Ureter (tissue), 1 donor: ENCODE data around the gene ANKRD12. TPM values are rescaled to one million over a fixed set of nuclear protein-coding genes. Genes with fewer than 3 reads are reported as not detected.
"Not testable (repeated sequence)": the region's sequence is repeated elsewhere in the genome, so short reads cannot be mapped to it uniquely, and the experiment has no call there.

Experiments used
- DNase-seq: peaks from one replicate; pipeline ENCODE4 v3.0.0-alpha.2; 2020; ENCODE audit warnings: low spot score
- total RNA-seq: library from RNA; stranded (reverse); gene quantifications from one replicate; pipeline ENCODE4 v1.2.4, GENCODE V29; 2023
- donor health status: DM: yes; HTN: yes; CAD: no.

Gene ANKRD12
- 91.7 TPM for total RNA-seq

DNA sequence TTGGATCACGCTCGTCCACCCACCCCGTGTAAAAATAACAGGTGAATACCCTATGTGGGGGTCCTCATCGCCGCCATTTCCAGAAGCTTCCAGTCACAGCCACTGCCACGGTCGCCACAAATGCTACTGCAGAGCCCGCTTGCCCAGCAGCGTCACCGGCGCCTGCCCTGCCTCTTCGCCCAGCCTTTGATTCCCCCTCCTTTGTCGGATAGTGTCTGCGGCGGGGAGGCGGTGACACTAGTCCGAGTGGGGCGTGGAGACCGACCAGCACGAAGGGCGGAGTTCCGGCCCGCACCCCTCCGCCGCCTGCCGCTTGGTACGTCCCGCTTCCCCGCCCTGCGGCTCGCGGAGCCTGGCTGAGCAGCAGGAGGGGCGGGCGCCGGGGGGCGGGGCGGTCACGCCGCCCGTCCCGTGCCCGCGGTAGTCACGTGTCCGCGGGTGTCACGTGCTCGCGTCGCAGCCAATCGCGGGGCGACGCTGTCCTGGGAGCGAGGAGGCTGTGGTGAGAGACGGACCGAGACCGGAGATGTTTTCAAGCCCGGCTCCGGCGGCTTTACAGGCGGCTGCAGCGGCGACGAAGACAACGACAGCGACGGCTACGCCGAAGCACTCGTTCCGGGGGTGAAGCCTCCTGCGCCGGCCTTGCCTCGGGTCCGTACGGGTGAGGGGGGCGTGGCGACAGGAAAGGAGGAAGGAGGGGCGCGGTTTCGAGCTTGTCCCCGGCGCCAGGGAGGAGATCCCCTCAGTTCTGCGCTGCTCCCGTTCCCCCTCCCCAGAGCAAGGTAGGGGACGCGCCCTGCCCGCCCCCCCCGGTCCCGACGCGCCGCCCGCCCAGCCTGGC is at the start of gene ANKRD12:
Gene ANKRD12 (plus strand): TSS at position 467 of the 841 bp plus-strand sequence. CDS start 45,652 bp downstream, outside the sequence.
- peak; percentile 97 for DNase-seq

DNA sequence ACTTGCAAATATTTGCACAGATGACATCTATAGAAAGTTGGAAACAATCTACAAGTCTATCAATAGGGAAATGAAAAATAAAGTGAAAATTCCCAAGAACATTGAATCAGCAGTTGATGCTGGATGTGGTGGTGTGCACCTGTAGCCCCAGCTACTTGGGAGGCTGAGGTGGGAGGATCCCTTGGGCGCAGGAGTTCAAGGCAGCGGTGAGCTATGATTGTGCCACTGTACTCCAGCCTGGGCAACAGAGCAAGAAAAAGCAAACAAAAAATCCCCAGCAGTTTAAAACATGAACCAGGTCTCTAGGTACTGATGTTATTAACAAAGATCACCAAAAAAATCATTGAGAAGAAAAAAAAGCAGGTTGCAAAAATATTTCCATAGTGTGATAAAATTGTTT is 49.4 kb upstream of the ANKRD12 start:
- DNase-seq: no peak

DNA sequence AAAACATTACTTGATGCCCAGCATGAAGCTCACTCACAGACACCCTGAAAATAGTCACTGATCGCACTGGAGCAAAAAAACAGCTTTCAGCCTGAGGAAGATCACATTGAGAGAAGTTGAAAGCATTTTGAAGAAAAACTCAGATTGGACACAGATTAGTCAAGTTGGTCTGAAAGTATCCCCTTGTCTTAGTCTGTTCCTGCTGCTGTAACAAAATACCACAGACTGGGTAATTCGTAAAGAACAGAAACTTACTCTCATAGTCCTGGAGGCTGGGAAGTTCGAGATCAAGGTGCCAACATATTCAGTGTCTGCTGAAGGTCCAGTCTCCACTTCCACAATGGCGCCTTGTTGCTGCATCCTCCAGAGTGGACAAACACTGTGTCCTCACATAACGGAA is 48.3 kb upstream of the ANKRD12 start:
- no peak for DNase-seq

DNA sequence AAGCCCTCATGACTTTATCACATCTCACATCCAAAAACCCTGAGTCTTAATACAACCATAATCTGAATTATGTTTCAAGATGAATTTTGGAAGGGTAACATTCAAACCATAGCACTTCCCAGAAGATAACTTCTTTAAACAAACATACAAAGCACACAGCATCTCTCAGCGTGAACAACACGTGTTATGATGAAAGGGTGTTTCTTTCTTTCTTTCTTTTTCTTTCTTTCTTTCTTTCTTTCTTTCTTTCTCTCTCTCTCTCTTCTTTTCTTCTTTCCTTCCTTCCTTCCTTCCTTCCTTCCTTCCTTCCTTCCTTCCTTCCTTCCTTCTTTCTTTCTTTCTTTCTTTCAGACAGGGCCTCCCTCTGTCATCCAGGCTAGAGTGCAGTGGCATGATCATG is 47.9 kb upstream of the ANKRD12 start:
- DNase-seq: not testable (repeated sequence)

DNA sequence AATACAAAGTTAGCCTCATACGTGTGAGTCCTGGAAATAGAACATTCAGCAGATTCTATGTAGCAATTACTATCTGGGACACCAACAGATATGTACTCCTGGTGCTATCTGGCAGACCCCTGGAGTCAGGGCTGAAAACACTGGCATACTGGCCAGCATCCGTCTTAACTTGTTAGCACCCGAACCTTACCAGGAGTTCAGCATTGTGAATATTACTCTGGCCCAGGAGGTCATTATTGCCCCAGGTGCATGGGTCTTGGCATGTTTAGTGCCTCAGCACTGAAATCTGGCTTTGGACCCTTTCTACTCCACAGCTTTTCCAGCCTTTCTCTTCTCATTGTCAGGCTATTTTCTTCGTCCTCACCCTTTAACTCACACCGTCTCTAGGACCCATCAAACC is 46.0 kb upstream of the ANKRD12 start:
- no peak for DNase-seq

DNA sequence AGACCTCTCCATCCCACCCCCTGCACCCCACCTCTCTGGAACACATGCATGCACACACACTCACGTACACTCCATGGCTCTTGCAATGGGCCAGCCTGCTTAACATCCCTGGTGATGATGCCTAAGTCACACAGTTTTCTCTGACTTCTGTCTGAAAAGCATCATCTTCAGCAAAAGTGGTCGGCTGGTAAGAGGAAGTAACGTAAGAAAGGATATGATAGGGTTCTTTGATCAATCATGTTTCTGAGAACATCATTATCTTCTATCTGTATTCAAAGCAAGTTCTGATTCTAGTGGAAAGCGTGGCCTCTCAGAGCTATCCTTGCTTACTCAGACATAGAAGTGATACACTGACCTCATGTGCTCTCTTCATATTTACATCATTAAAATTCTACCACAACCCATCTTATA is 45.5 kb upstream of the ANKRD12 start:
- no peak for DNase-seq

DNA sequence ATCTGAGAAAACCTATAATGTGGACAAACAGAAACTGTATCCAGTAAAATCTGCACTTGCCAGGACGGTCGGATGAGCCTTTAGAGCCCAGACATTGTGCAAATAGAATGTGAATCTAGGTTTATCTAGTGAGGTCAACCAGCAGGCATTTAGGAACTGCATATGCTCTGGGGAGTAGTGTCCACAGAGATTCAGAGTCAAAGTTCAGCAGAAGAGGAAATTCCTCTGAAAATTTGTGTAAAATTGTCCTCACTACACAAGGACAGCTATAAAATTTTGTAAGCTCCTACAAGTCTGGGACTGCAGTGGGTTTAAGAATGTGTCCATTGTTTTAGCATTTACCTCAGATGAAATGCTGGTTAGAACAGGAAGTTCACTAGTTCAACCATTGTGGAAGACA is 43.9 kb upstream of the ANKRD12 start:
- DNase-seq: no peak

DNA sequence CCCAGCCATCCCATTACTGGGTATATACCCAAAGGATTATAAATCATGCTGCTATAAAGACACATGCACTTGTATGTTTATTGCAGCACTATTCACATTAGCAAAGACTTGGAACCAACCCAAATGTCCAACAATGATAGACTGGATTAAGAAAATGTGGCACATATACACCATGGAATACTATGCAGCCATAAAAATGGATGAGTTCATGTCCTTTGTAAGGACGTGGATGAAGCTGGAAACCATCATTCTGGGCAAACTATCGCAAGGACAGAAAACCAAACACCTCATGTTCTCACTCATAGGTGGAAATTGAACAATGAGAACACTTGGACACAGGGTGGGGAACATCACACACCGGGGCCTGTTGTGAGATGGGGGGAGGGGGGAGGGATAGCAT is 43.5 kb upstream of the ANKRD12 start:
- DNase-seq: not testable (repeated sequence)

DNA sequence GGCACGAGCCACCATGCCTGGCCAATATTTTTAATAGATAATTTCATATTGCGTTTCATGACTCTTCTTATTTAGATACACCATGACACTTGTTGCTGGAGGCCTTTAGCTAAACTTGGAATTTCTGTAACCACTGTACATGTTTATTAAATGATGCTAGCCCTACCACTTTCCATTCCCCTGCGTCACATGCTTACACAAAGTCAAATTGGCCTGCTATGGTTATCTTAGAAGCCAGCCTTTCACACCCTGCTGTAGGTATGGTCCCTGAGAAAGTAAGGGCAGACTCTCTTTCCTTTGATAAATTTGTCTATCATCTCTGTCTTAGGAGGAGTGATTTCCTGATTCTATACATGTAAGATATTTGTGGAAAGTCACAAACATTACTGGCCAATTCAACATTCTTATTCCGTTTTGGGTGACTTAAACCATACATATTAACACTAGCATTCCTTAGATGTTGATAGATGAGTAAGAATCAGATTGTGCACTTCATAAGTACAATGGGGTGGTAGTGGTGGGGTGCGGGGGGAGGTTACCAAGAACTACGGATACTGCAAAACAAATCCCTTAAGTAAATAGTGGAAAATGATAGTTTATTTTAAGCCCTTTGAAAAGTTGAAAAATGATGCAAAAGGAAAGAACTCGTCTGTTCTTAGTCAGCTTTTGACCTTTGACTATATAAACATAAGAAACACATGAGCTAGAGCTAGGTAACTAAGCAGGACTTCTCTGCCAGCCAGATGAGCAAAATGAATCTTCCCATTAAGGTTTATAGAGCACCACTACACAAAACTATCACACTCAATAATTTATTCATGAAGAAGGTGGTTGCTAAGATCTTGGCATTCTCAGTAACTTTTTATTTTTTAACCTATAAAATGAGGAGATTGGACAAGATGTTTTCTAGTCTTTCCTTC is 42.0 kb upstream of the ANKRD12 start:
- DNase-seq: no peak

DNA sequence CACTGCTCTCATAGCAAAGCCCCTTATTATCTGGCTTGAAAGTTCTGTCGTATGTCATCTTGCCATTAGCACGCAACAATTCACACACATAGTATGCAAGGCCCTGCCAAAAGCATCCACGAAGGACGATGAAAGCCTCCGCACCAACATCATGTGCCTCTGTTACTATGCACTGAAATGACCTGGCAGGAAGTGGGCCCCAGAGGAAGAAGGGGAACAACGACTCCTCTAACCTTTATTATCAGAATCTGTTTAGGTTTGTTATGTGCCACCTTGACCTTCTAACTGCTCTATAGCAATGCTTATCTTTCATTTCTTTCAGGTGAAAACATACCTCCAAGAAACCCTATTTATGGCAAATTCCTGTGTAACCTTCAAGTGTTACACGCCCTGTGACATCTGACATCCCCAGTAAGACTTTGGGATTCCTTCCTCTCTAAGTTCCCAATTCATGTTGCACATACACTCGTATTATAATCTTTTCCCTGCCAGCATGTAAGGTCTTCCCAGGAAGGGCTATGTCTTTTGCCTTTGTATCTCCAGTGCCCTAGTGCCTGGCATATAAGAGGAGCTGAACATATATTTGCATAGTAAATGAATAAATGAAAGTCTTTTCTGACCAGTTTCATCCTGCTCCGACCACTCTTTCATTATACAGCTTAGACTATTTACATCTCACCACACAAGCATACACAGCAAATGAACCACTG is 41.1 kb upstream of the ANKRD12 start:
- DNase-seq: no peak

DNA sequence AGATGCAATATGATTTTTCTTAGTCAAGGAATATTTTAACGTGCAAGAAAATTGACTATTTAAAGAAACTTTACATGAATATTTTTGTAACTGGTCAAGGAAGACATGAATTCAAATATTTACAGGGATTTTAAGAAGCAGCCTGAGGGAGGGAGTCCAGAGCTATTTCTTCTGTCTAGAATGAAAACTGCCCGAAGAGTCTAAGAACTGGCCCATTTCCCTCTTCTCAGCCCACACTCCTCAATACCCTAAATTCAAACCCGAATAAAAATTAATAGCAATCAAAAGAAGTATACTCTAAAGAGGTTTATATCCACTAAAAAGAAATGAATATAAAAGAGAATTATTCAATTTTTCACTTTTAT is 40.6 kb upstream of the ANKRD12 start:
- no peak for DNase-seq

DNA sequence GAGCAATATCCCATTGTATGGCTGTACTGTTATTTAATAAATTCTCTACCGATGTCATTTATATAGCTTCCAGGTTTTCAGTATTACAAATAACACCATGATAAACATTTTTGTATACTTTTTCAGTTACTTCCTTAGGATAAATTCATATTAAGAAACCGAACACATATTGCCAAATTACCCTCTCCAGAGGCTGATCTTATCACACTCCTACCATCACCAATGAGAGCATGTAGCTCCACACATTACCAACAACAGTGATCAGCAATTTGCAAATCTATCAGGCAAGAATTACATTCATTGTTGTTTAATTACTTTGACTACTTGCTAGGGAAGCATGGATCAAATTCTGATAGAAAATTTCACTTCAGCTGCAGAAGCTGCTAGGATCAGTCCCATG is 39.9 kb upstream of the ANKRD12 start:
- DNase-seq: no peak

DNA sequence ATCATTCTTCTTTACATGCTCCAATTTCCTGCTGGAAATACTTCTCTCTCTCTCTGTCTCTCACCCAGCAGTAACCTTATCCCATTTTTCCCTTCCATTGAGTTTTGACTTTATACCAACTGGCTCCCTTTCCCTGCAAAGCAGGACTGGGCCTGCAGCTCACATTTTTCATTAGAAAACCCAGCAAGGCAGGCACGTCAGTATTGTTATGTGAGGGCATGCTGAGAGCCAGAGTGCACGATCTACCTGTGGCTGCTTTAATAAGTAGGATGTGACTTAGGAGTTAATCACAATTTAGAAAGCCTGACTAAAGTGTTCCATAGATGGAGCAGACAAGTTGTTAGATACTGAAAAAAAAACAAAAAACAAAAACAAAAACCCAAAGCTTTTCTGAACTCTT is 39.2 kb upstream of the ANKRD12 start:
- no peak for DNase-seq

DNA sequence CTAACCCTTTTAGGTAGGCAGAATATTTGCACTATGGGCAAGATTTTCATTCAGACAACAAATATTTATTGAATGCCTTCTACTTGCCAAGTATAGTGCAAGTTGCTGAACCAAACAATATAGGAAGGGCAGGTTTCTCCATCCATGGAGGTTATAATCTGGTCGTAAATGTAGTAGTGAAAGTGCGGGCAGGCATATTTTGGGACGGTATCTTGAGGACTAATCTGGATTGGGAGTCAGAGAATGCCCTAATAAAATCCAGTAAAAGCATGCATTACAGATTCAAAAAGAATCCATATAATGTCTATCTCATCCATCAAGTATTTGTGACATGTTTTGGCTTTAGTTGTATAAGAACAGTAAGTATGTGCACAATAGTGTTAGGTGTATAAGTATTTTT is 35.8 kb upstream of the ANKRD12 start:
- no peak for DNase-seq

DNA sequence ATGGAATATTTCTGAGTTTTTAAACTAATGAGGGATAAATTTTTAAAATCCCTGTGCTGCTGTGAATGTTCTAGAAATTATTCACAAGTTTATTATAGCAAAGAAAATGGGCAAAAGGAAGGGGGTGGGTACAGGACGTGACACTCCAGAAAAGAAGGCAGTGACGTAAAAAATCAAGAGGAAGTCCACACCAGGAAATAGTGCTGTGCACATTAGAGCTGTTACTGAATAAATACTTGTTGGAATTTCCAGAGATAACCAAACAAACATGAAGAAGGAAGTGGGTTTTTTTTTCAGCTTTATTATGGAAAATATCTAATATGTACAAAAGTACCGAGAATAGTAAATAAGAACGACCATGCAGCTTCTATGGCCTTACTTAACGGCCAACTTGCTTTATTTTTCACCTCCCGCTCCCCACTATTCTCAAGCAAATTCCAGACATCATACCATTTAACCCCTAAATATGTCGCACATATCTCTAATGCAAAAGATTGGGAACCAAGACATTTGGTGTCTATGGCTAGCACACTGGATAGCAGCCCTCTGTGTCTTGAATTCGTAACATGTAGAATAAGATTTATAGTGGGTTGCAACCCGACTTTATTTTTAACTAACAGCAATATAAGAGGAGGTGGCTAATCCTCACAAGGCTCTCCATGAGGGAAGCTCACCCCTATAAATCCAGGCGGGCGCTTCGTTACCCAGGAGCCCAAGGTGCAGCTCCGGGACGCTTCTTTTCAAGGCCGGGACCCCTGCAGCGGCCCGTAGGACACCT is 34.7 kb upstream of the ANKRD12 start:
- no peak for DNase-seq

DNA sequence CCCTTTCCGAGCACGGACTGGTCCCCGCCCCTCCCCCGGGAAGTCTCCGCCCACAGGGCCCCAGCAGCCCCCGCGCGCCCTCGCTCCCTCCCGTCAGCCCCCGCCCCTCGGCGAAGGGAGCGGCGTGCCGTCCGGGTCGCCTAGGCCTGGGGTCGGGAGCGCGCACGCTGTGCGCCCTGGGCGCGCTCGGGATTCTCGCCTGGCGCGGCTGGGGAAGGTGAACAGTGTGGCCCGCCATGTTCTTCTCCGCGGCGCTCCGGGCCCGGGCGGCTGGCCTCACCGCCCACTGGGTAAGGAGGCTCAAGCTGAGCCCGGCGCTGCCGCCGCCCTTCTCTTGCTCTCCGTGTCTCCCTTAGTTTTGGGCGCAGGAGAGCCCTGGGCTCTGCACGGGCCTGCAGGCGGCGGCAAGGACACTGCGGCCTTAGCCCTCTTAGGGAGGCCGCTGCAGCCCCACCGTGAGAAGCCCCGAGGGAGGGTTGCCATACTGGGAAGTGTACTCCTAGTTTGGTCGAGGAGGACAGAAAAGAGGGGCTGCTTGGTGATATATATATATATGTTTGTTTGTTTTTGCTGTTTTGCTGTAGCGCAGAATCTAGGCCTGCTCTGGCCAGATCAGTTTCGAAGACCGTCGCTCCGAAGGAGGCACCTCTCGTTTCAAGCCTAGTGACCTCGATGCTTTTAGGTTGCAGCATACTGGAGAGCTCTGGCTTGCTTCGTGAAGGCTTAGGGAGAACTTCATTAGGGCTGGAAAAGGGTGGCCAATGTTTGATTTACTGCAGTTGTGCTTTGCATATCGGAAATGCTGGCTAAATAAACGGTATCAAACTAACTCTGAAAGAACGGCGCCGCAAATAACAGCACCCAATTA is 33.8 kb upstream of the ANKRD12 start, which contains the start of gene NDUFV2:
Gene NDUFV2 (plus strand): TSS at position 192 of the 868 bp plus-strand sequence. CDS start 45 bp downstream, at position 237.
- DNase-seq: peak; percentile 98

DNA sequence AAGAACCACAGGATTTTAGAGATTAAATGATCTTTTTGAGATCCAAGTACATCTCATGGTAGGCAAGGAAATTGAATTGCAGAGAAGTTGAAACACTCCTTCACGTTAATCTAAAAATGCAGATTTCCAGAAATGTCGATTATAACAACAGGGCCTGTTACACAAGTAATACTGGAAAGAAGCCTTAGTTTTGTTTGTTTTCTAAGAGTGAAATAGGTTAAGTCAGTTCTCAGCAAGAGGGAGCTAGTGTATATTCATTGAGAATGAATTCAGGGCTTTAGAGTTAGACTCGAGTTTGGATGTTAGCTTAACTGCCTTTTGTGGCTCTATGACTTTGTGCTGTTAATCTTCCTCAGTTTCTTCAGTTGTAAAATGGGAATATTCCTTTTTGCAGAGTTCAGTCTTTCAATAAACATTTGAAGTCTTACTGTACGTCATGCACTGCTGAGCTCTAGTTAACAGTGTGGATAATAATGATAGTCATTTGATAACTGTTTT is 33.2 kb upstream of the ANKRD12 start:
- no peak for DNase-seq

DNA sequence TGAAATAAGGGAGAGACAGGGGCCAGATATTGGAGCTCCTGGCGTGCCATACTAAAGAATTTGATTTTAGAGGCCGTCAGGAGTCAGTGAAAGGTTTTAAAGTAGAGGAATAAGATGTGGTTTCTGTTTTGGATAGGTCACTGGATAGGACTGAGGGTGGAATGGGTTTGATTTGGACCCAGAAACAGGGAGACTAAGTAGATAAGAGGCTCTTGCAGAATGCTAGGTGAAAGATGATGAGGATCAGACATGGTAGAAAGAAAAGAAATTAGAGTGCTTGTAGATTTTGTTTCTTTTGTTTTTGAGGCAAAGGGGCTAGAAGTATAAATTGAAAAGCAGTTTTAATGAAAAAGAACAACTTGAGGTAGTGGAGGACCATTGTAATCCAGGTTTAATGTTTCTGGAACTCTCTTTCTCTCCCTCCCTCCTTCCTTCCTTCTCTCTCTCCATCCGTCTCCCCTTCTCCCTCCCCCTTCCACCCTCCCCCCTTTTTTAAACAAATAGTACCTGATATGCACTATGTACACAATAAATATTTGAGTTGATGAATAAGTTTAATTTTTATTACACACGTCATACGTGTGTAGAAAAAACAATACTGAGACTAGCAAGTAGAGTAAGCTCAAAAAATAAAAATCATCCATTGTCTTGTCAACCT is 32.2 kb upstream of the ANKRD12 start:
- no peak for DNase-seq

DNA sequence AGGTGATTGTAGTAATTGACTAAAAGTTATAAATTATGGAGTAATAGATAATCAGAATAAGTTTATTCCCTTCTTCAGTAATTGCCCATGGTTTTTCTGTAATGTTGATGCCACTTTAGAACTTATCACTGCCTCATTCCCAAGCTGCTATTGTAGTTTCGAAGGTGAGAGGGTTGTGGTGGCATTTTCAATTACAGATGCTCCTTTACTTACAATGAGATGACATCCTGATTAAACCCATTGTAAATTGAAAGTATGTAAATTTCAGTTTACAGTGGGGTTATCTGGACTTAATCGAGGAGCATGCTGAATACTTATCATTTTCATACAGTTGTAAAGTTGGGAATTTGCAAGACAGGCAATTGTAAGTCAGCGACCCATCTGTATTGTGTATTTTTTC is 31.2 kb upstream of the ANKRD12 start:
- DNase-seq: no peak

DNA sequence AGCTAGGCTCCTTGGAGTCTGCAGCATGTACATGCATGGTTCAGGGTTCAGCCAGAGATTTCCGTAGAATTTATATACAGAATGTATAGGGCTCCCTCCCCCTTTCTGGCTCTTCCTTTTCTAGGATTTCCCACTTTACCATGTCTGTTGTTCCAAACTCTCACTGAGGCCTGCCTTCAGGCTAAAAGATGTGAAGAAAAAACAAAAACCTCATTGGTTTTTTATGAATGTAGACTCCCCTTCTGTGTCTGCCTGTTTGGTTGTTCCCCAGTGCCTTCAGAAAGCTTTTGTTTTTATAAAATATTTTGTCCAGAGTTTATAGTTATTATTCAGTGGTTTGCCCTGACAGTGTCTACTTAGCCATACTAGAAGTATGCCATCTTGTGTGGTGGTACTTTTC is 30.5 kb upstream of the ANKRD12 start:
- no peak for DNase-seq
